ENCODE data around the gene FBXO8. TPM values are rescaled to one million over a fixed set of nuclear protein-coding genes. Genes with fewer than 3 reads are reported as not detected.

The FBXO8 gene
- polyA plus RNA-seq, 2 of the 4 experiments (the other 2 are of a cell fraction) = 10.3 to 19.5 TPM

GRCh38 chr4:174198396-174198795, 85.1 kb downstream of the FBXO8 start:
- DNase-seq (ENCODE audit: low read depth in 1 of 2, low spot score in 1 of 2) (no peak), ATAC-seq (no peak), FAIRE-seq (no peak)
- Histone ChIP-seq H3K4me1 (peaks cover 3% of the 10 kb centered on the region; the same call in 1 of the 3 replicates), H3K4me2 (peak overlapping the region; percentile 53), H3K27ac (no peak overlapping the region), H3K9me3 (no peaks in the 10 kb centered on the region), H3K4me3 (no peak overlapping the region)
- TF ChIP-seq MAFK (IDR thresholded peaks at IDR 0.05; ENCODE audit: partially characterized antibody) = peak; percentile 44
- no peak for TF ChIP-seq RCOR1 (IDR thresholded peaks at IDR 0.05; ENCODE audit: low read depth, low read length)
- CTCF ChIA-PET = interaction anchor here (0.9 kb wide), 1 partner anchor 79 kb away, joined by 3 read pairs; no protein-coding TSS in a partner anchor
- WGBS (ENCODE audit: missing lambda C conversion rate) = 84% methylated on average over 1 of the region's 1 CpG
- POLR2A ChIA-PET = no interaction called here

GRCh38 chr4:174193438-174194374, 89.8 kb downstream of the FBXO8 start:
- POLR2A ChIA-PET = no interaction called here
- WGBS (ENCODE audit: missing lambda C conversion rate) = 51% methylated on average over 4 of the region's 4 CpGs

GRCh38 chr4:174192943-174193342, 90.5 kb downstream of the FBXO8 start:
- no peak overlapping the region for H3K4me2 ChIP-seq
- no peak overlapping the region for H3K27ac ChIP-seq
- no peak overlapping the region for H3K4me3 ChIP-seq
- H3K9me3 ChIP-seq = no peaks in the 10 kb centered on the region
- 57% methylated on average over 4 of the region's 4 CpGs for WGBS (ENCODE audit: missing lambda C conversion rate)
- FAIRE-seq (no peak), DNase-seq (ENCODE audit: low read depth in 1 of 2, low spot score in 1 of 2) (no peak), ATAC-seq (no peak)
- TF ChIP-seq RCOR1 (IDR thresholded peaks at IDR 0.05; ENCODE audit: low read depth, low read length) (no peak), MAFK (IDR thresholded peaks at IDR 0.05; ENCODE audit: partially characterized antibody) (no peak), BCL3 (IDR thresholded peaks at IDR 0.05) (no peak), MAZ (IDR thresholded peaks at IDR 0.05; ENCODE audit: borderline replicate concordance, low read depth, low read length) (no peak), FOSL2 (IDR thresholded peaks at IDR 0.05) (no peak), FOSL2 (CRISPR knock-in tag; IDR thresholded peaks at IDR 0.05) (no peak), NPAS2 (CRISPR knock-in tag; IDR thresholded peaks at IDR 0.05; ENCODE audit: borderline replicate concordance) (no peak), RAD21 (conservative IDR thresholded peaks at IDR 0.05 in 1 of 2, IDR thresholded peaks at IDR 0.05 in 1 of 2) (no peak), ZNF302 (CRISPR knock-in tag; IDR thresholded peaks at IDR 0.05) (no peak), RARB (CRISPR knock-in tag; IDR thresholded peaks at IDR 0.05) (no peak), RNF2 (IDR thresholded peaks at IDR 0.05; ENCODE audit: borderline replicate concordance, low read depth) (no peak), ELK1 (IDR thresholded peaks at IDR 0.05; ENCODE audit: low read depth, low read length) (no peak), ZFP36 (IDR thresholded peaks at IDR 0.05; ENCODE audit: borderline replicate concordance, partially characterized antibody) (no peak), EHMT2 (IDR thresholded peaks at IDR 0.05; ENCODE audit: low read depth) (no peak), MYC (IDR thresholded peaks at IDR 0.05; ENCODE audit: borderline replicate concordance, low read length) (no peak), CBX8 (IDR thresholded peaks at IDR 0.05) (no peak), E2F6 (IDR thresholded peaks at IDR 0.05; ENCODE audit: borderline replicate concordance, low read depth) (no peak)
- H3K4me1 ChIP-seq = no peaks in the 10 kb centered on the region; the same call in 2 of the 3 replicates
- POLR2A ChIA-PET = no interaction called here
- CTCF ChIA-PET = no interaction called here

More at GRCh38 chr4:174193438-174194374, 89.8 kb downstream of the FBXO8 start:
- peak in 1 of 2 experiments; percentile 6 for DNase-seq (ENCODE audit: low read depth in 1 of 2, low spot score in 1 of 2)
- Histone ChIP-seq H3K9me3 (no peaks in the 10 kb centered on the region), H3K4me2 (no peak overlapping the region), H3K27ac (no peak overlapping the region), H3K4me3 (no peak overlapping the region), H3K4me1 (no peaks in the 10 kb centered on the region; the same call in 2 of the 3 replicates)
- peak in 1 of 2 experiments; percentile 61; a peak in 2 of 6 replicates for ATAC-seq
- no peak for FAIRE-seq
- CTCF ChIA-PET = no interaction called here
- TF ChIP-seq BCL3 (IDR thresholded peaks at IDR 0.05) = no peak
- no peak for TF ChIP-seq HDAC2 (IDR thresholded peaks at IDR 0.05)
- TF ChIP-seq KDM5A (IDR thresholded peaks at IDR 0.05) = no peak
- no peak for TF ChIP-seq HOXB5 (CRISPR knock-in tag; IDR thresholded peaks at IDR 0.05)
- no peak for TF ChIP-seq ZSCAN20 (CRISPR knock-in tag; IDR thresholded peaks at IDR 0.05)
- no peak for TF ChIP-seq POLR2AphosphoS2 (conservative IDR thresholded peaks at IDR 0.05; ENCODE audit: low read length)
- TF ChIP-seq BHLHE40 (IDR thresholded peaks at IDR 0.05; ENCODE audit: low read depth, low read length) = no peak
- no peak for TF ChIP-seq CBX2 (IDR thresholded peaks at IDR 0.05; ENCODE audit: borderline replicate concordance, low read depth)
